ENCODE results near the gene LCN12. TPM values are rescaled to one million over a fixed set of nuclear protein-coding genes. Genes with fewer than 3 reads are reported as not detected.

Gene LCN12
- total and polyA plus RNA-seq, 3 donors from 2014 or later: 11.5 to 27.8 (median 27.1) TPM

- H3K36me3 ChIP-seq (ENCODE audit: low read depth, missing control alignments): no peaks in the 10 kb centered on the region
- H3K27me3 ChIP-seq: no peaks in the 10 kb centered on the region
- H3K4me1 ChIP-seq: peaks cover 39% of the 10 kb centered on the region
- no peak for DNase-seq
- peak overlapping the region; percentile 85 to 90 for H3K4me3 ChIP-seq
- H3K9me3 ChIP-seq: no peaks in the 10 kb centered on the region
- TF ChIP-seq POLR2A (IDR thresholded peaks at IDR 0.05): no peak
- TF ChIP-seq, protein P1, sequence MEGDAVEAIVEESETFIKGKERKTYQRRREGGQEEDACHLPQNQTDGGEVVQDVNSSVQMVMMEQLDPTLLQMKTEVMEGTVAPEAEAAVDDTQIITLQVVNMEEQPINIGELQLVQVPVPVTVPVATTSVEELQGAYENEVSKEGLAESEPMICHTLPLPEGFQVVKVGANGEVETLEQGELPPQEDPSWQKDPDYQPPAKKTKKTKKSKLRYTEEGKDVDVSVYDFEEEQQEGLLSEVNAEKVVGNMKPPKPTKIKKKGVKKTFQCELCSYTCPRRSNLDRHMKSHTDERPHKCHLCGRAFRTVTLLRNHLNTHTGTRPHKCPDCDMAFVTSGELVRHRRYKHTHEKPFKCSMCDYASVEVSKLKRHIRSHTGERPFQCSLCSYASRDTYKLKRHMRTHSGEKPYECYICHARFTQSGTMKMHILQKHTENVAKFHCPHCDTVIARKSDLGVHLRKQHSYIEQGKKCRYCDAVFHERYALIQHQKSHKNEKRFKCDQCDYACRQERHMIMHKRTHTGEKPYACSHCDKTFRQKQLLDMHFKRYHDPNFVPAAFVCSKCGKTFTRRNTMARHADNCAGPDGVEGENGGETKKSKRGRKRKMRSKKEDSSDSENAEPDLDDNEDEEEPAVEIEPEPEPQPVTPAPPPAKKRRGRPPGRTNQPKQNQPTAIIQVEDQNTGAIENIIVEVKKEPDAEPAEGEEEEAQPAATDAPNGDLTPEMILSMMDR (IDR thresholded peaks at IDR 0.05): no peak
- peak overlapping the region; percentile 74 to 87 for H3K27ac ChIP-seq
- intact Hi-C loops (cut with DNase I; ENCODE audit: low total_unique reads): loop anchor here (5.0 kb wide), 1 partner anchor 137 kb away; the partner anchor contains the start of gene RABL6
- 0% methylated on average over 21 of the region's 45 CpGs; no CpG with 5 or more reads in 1 of the 2 donors for WGBS, 2 donors
Observed at GRCh38 chr9:136944212-136944518, 7.9 kb upstream of the LCN12 start.

DNA sequence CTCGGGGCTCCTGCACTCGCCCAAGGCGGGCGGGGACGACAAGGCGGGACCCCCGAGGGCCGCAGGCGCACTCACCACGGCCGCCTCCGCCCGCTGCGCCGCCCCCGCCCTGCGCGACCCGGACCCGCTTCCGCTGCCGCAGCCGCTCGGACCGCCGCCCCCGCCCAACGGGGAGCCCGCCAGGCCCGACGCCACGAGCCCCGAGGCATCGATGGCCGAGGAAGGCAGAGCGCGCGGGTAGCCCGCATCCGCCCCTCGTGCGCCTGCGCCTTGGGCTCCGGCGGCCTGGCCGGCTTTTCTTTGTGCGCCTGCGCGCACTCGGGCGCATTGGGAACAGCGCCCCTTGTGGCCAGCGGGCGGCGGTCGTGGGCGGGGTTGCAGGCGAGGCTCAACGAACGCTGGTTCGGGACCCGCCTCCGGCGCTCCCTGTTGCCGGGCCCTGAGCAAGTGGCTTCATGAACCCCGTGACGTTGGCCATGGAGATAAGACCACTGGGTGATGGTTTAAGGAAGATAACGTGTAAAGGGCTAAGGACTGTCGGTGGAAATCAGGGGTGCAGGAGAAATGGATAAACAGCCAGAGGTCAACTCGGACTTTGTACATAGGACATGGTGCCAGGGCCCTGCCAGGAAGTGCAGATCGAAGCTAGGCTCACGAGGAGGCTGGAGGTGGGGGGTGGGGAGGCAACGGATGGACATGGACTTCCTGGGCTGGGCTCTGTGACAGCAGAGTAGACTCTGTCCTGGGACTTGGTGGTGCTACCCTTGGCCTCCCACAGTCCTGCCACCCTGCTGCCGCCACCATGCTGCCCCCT is 7.3 kb upstream of the LCN12 start, which contains the start of the genes C8G and FBXW5:
TSS of gene C8G (plus strand) at position 725 of the 814 bp plus-strand sequence. CDS start at position 803, 78 bp downstream.
TSS of gene FBXW5 (minus strand) at position 220 of the 814 bp plus-strand sequence. CDS start 655 bp downstream, outside the sequence.
- Histone ChIP-seq H3K9me3 (no peaks in the 10 kb centered on the region), H3K27me3 (no peaks in the 10 kb centered on the region), H3K4me1 (peaks cover 43% of the 10 kb centered on the region), H3K36me3 (ENCODE audit: low read depth, missing control alignments) (no peaks in the 10 kb centered on the region), H3K27ac (peak within 1 kb of the TSS; percentile 74 to 87), H3K4me3 (peak within 1 kb of the TSS; percentile 85 to 90)
- intact Hi-C loops (cut with DNase I; ENCODE audit: low total_unique reads): loop anchor here (5.0 kb wide), 1 partner anchor 137 kb away; the partner anchor contains the start of gene RABL6
- DNase-seq: peak; percentile 94
- no peak for TF ChIP-seq POLR2A (IDR thresholded peaks at IDR 0.05)
- TF ChIP-seq, protein P1 (IDR thresholded peaks at IDR 0.05): peak; percentile 100
- 6 to 17% methylated on average over 19 to 67 of the region's 74 CpGs for WGBS, 2 donors

DNA sequence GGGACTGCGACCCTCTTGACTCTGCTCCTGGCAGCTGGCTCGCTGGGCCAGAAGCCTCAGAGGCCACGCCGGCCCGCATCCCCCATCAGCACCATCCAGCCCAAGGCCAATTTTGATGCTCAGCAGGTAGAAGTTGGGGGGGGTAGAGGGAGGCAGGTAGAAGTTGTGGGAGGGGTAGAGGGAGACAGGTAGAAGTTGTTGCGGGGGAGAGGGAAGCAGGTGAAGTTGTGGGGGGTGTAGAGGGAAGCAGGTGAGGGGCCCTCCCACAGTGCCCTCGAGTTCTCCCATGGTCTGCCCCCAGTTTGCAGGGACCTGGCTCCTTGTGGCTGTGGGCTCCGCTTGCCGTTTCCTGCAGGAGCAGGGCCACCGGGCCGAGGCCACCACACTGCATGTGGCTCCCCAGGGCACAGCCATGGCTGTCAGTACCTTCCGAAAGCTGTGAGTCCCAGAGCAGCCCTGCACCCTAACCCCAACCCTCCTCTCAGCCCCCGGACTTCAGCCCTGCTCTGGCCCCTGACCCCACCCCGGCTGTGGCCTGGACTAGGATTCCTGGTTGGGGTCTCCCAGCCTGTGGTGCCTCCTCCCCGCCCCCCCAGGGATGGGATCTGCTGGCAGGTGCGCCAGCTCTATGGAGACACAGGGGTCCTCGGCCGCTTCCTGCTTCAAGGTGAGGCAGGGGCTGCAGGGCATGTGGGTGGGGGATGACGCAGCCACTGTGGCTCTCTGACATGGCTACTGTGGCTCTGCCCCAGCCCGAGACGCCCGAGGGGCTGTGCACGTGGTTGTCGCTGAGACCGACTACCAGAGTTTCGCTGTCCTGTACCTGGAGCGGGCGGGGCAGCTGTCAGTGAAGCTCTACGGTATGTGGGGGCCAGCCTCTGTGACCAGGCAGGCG is 6.5 kb upstream of the LCN12 start:
- no peaks in the 10 kb centered on the region for H3K9me3 ChIP-seq
- H3K4me3 ChIP-seq: no peak overlapping the region
- no peaks in the 10 kb centered on the region for H3K36me3 ChIP-seq (ENCODE audit: low read depth, missing control alignments)
- peaks cover 44% of the 10 kb centered on the region for H3K4me1 ChIP-seq
- H3K27me3 ChIP-seq: no peaks in the 10 kb centered on the region
- no peak overlapping the region for H3K27ac ChIP-seq
- no peak for DNase-seq
- TF ChIP-seq POLR2A (IDR thresholded peaks at IDR 0.05): no peak
- TF ChIP-seq, protein P1 (IDR thresholded peaks at IDR 0.05): no peak
- intact Hi-C loops (cut with DNase I; ENCODE audit: low total_unique reads): no loop called here
- 88 to 93% methylated on average over 14 to 30 of the region's 30 CpGs for WGBS, 2 donors

DNA sequence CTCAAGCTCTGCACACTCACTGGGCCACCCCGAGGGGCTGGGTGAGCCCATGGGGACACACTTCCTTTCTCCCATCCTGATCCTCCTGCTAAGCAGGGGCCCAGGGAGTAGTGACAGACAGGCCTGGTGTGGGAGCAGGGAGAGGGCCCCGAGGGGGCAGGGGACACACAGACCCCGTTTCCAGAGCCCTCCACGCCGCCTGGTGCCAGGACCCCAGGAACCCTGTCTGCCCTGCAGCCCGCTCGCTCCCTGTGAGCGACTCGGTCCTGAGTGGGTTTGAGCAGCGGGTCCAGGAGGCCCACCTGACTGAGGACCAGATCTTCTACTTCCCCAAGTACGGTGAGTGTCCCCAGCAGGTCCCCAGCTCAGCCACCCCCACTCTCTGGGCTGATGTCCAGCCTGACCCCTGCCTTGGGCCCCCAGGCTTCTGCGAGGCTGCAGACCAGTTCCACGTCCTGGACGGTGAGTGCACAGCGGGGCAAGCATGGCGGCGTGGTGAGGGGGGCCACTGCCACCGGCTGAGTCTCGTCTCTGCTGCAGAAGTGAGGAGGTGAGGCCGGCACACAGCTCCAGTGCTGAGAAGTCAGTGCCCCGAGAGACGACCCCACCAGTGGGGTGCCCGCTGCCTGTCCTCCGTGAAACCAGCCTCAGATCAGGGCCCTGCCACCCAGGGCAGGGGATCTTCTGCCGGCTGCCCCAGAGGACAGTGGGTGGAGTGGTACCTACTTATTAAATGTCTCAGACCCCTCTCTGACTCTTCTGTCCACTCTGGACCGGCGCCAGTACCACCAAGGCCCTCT is 5.6 kb upstream of the LCN12 start:
- H3K4me1 ChIP-seq: peaks cover 52% of the 10 kb centered on the region
- no peaks in the 10 kb centered on the region for H3K36me3 ChIP-seq (ENCODE audit: low read depth, missing control alignments)
- 71 to 88% methylated on average over 18 to 27 of the region's 27 CpGs for WGBS, 2 donors
- no peaks in the 10 kb centered on the region for H3K27me3 ChIP-seq
- H3K27ac ChIP-seq: peak overlapping the region in 1 of 2 donors; percentile 50
- TF ChIP-seq POLR2A (IDR thresholded peaks at IDR 0.05): no peak
- TF ChIP-seq, protein P1 (IDR thresholded peaks at IDR 0.05): no peak
- no peak overlapping the region for H3K4me3 ChIP-seq
- intact Hi-C loops (cut with DNase I; ENCODE audit: low total_unique reads): no loop called here
- no peak for DNase-seq
- H3K9me3 ChIP-seq: no peaks in the 10 kb centered on the region
